Smooth muscle cell (in vitro differentiated cells): ENCODE measurements around the gene ZNF728. TPM values are rescaled to one million over a fixed set of nuclear protein-coding genes. Genes with fewer than 3 reads are reported as not detected.

Experiments used
- DNase-seq: peaks from one replicate; lab custom pipeline; 2025; ENCODE audit not compliant: unreplicated experiment; lab: John Stamatoyannopoulos, UW
- H2AFZ ChIP-seq: fragments of 200-600 bp; sonication (generic); 2 replicates; pipeline ENCODE4 v1.6.0; 2016; ENCODE audit warnings: antibody characterized with exemption, low read depth, mild to moderate bottlenecking
- H3F3A ChIP-seq: fragments of 200-600 bp; sonication (generic); 2 replicates; pipeline ENCODE4 v1.6.0; 2017; ENCODE audit warnings: antibody characterized with exemption, low read depth
- H3K27ac ChIP-seq: fragments of 200-600 bp; sonication (generic); 2 replicates; pipeline ENCODE4 v1.5.1; 2016; ENCODE audit warnings: low read depth, mild to moderate bottlenecking
- H3K27me3 ChIP-seq: fragments of 200-600 bp; sonication (generic); 2 replicates; pipeline ENCODE4 v1.6.1; 2016; ENCODE audit warnings: low read depth, mild to moderate bottlenecking
- H3K36me3 ChIP-seq: fragments of 200-600 bp; sonication (generic); 2 replicates; pipeline ENCODE4 v1.5.1; 2016; ENCODE audit warnings: low read depth
- H3K4me1 ChIP-seq: fragments of 200-600 bp; sonication (generic); 2 replicates; pipeline ENCODE4 v1.5.1; 2016; ENCODE audit warnings: low read depth
- H3K4me2 ChIP-seq: fragments of 200-600 bp; sonication (generic); 2 replicates; pipeline ENCODE4 v1.6.0; 2016; ENCODE audit warnings: mild to moderate bottlenecking
- H3K4me3 ChIP-seq: fragments of 200-600 bp; sonication (generic); 2 replicates; pipeline ENCODE4 v1.5.1; 2016; ENCODE audit warnings: mild to moderate bottlenecking
- H3K79me2 ChIP-seq: fragments of 200-600 bp; sonication (generic); 2 replicates; pipeline ENCODE4 v1.6.0; 2016; ENCODE audit warnings: low read depth, mild to moderate bottlenecking
- H3K9ac ChIP-seq: fragments of 200-600 bp; sonication (generic); 2 replicates; pipeline ENCODE4 v1.6.0; 2016; ENCODE audit warnings: low read depth
- H3K9me3 ChIP-seq: fragments of 200-600 bp; sonication (generic); replicated peaks from 2 replicates; pipeline ENCODE4 v1.5.1; 2016; ENCODE audit warnings: low read depth
- H4K20me1 ChIP-seq: fragments of 200-600 bp; sonication (generic); 2 replicates; pipeline ENCODE4 v1.6.0; 2016; ENCODE audit warnings: low read depth
- CTCF ChIP-seq: fragments of 200-600 bp; sonication (generic); IDR thresholded peaks from 2 replicates; pipeline ENCODE4 v1.5.1; 2017; ENCODE audit warnings: borderline replicate concordance, mild to moderate bottlenecking, antibody characterized with exemption; ENCODE audit not compliant: insufficient read depth, poor library complexity, severe bottlenecking
- WGBS: methylation state at CpG from one replicate; pipeline ENCODE4 v1.1.7; 2016; ENCODE audit warnings: low lambda C conversion rate; 5-methylcytosine and 5-hydroxymethylcytosine counted together
- polyA plus RNA-seq: library from polyadenylated mRNA; unstranded; fragments of >200 nt; fragmentation: Nextera tagmentation; extraction: Ambion mirVana; gene quantifications from 2 replicates; pipeline ENCODE4 v1.2.1, GENCODE V29; 2016
- total RNA-seq: library from RNA; depleted of rRNA; stranded (reverse); fragments of >200 nt; gene quantifications from 2 replicates; pipeline ENCODE4 v1.2.3, GENCODE V29; 2014

Gene ZNF728
- total RNA-seq (not detected in 2 replicates), polyA plus RNA-seq (not detected in 2 replicates)

GRCh38 chr19:23002690-23003422, at the start of gene ZNF728:
Gene ZNF728 (minus strand): TSS chr19:23003176. CDS start chr19:23003030, 146 bp downstream.
- Histone ChIP-seq H3K4me1 (no peaks in the 10 kb centered on the region), H3K9me3 (no peaks in the 10 kb centered on the region), H3K4me2 (no peak within 1 kb of the TSS), H2AFZ (no peak within 1 kb of the TSS), H3K9ac (no peak within 1 kb of the TSS), H3F3A (no peaks in the 10 kb centered on the region), H3K4me3 (no peak within 1 kb of the TSS), H3K36me3 (no peaks in the 10 kb centered on the region), H3K27ac (no peak within 1 kb of the TSS), H4K20me1 (no peaks in the 10 kb centered on the region), H3K27me3 (no peaks in the 10 kb centered on the region), H3K79me2 (no peaks in the 10 kb centered on the region)
- no peak for TF ChIP-seq CTCF
- DNase-seq, result no peak
- 88% methylated on average over 46 of the region's 46 CpGs for WGBS

GRCh38 chr19:23052349-23052748, 49.4 kb upstream of the ZNF728 start:
- DNase-seq, result no peak
- no peak overlapping the region for H3K4me2 ChIP-seq
- 62% methylated on average over 1 of the region's 1 CpG for WGBS

GRCh38 chr19:23049256-23049655, 46.3 kb upstream of the ZNF728 start:
- H3K9me3 ChIP-seq, result no peaks in the 10 kb centered on the region
- H3K79me2 ChIP-seq, result no peaks in the 10 kb centered on the region

More at GRCh38 chr19:23052349-23052748, 49.4 kb upstream of the ZNF728 start:
- no peak overlapping the region for H3K27ac ChIP-seq
- H3K79me2 ChIP-seq, result no peaks in the 10 kb centered on the region
- H3K4me1 ChIP-seq, result no peaks in the 10 kb centered on the region
- no peak overlapping the region for H3K9ac ChIP-seq
- H3K27me3 ChIP-seq, result no peaks in the 10 kb centered on the region
- H3K9me3 ChIP-seq, result no peaks in the 10 kb centered on the region
- no peak overlapping the region for H3K4me3 ChIP-seq
- no peaks in the 10 kb centered on the region for H4K20me1 ChIP-seq
- H3K36me3 ChIP-seq, result no peaks in the 10 kb centered on the region
- H2AFZ ChIP-seq, result no peak overlapping the region
- TF ChIP-seq CTCF, result no peak
- no peaks in the 10 kb centered on the region for H3F3A ChIP-seq

More at GRCh38 chr19:23049256-23049655, 46.3 kb upstream of the ZNF728 start:
- Histone ChIP-seq H3F3A (no peaks in the 10 kb centered on the region), H2AFZ (no peak overlapping the region), H3K36me3 (no peaks in the 10 kb centered on the region), H3K9ac (no peak overlapping the region), H3K4me3 (no peak overlapping the region), H3K27ac (no peak overlapping the region), H4K20me1 (no peaks in the 10 kb centered on the region), H3K4me2 (no peak overlapping the region), H3K27me3 (no peaks in the 10 kb centered on the region), H3K4me1 (no peaks in the 10 kb centered on the region)
- DNase-seq, result no peak
- WGBS, result 59% methylated on average over 4 of the region's 4 CpGs
- no peak for TF ChIP-seq CTCF
